Right cardiac atrium (tissue), 5 donors: Measurements from ENCODE around the gene NDC80. TPM values are rescaled to one million over a fixed set of nuclear protein-coding genes. Genes with fewer than 3 reads are reported as not detected.

ENCODE experiments used
- polyA plus RNA-seq: library from polyadenylated mRNA; stranded (reverse); fragments of 200-250 nt; gene quantifications from one replicate; pipeline ENCODE4 v1.2.3, GENCODE V29; 2013
- total RNA-seq, 4 donors: library from RNA; stranded (reverse); fragmentation: NEBNext Ultra II Directional; extraction: Animal tissue kit (Norgen Biotek cat#: 25700); gene quantifications; one replicate each; pipeline ENCODE4 v1.2.1, GENCODE V29; 2021
- donor health status: healthy with polysubstance abuse.
- donor health status: DM: no; HTN: yes; CAD: no.
- donor health status: DM: no; HTN: no; CAD: no.
- donor health status: DM: no; HTN: yes; CAD: no; lungs with severe emphysema.
- donor health status: DM: yes; HTN: yes; CAD: no.

NDC80 gene
- total and polyA plus RNA-seq, 5 donors: 0.17 to 1.1 (median 0.28) TPM

Other genes starting within 250 kb of the NDC80 start
- 10 to 100 TPM in 2 of 4 donors, 1 to 10 TPM in 2; 6.3 to 10.8 (median 9.3) TPM for gene METTL4, start 52 bp upstream of the NDC80 start, total RNA-seq
- 5.8 TPM for gene METTL4, start 52 bp upstream of the NDC80 start, polyA plus RNA-seq
- 10 to 100 TPM; 26.3 to 31.4 (median 31.1) TPM for gene SMCHD1, start 84.2 kb downstream of the NDC80 start, total RNA-seq
- gene SMCHD1, start 84.2 kb downstream of the NDC80 start, polyA plus RNA-seq: 7.1 TPM